Body of pancreas (tissue), 4 donors: ENCODE measurements around the gene ZNF184.

Experiments used
- CTCF ChIP-seq, 7 experiments: fragments of 450-650 bp in 4 of 7; fragments of 200-600 bp in 3 of 7; sonication (generic) in 3 of 7; IDR thresholded peaks; one replicate each; pipeline ENCODE4 v1.5.1; 2016 to 2019; ENCODE audit warnings: antibody characterized with exemption in 7 of 7
- POLR2A ChIP-seq, 3 donors: fragments of 450-650 bp; IDR thresholded peaks; one replicate each; pipeline ENCODE4 v1.6.1; 2016; ENCODE audit warnings: antibody characterized with exemption in 3 of 3, mild to moderate bottlenecking in 2 of 3

GRCh38 chr6:27494103-27494502 lies 21.2 kb upstream of the ZNF184 start:
- TF ChIP-seq CTCF (IDR thresholded peaks at IDR 0.05) (no peak), POLR2A (IDR thresholded peaks at IDR 0.05) (no peak)
